Ascending aorta (tissue), 2 donors: Measurements from ENCODE around the gene FANCC. TPM values are rescaled to one million over a fixed set of nuclear protein-coding genes. Genes with fewer than 3 reads are reported as not detected.

Experiments
- DNase-seq, 2 donors: peaks; one replicate each; pipeline ENCODE4 v3.0.0-alpha.2; 2019; ENCODE audit warnings: low spot score in 2 of 2
- H3K27ac ChIP-seq, 2 donors: fragments of 200-600 bp; sonication (generic); one replicate each; pipeline ENCODE4 v1.5.1; 2016 to 2017; ENCODE audit warnings: mild to moderate bottlenecking in 1 of 2
- H3K27me3 ChIP-seq: fragments of 200-600 bp; sonication (generic); one replicate; pipeline ENCODE4 v1.5.1; 2017
- H3K36me3 ChIP-seq, 2 donors: fragments of 200-600 bp; sonication (generic); one replicate each; pipeline ENCODE4 v1.5.1; 2016
- H3K4me1 ChIP-seq, 2 donors: fragments of 200-600 bp; sonication (generic); one replicate each; pipeline ENCODE4 v1.5.1; 2016 to 2017; ENCODE audit warnings: mild to moderate bottlenecking in 1 of 2
- H3K4me3 ChIP-seq, 2 donors: fragments of 200-600 bp; sonication (generic); one replicate each; pipeline ENCODE4 v1.5.1; 2016 to 2017; ENCODE audit warnings: mild to moderate bottlenecking in 1 of 2
- H3K9me3 ChIP-seq, 2 donors: fragments of 200-600 bp; sonication (generic); one replicate each; pipeline ENCODE4 v1.5.1; 2016
- intact Hi-C: fragments of 100-400 bp; cut with DNase I; formaldehyde crosslinking; loops from one replicate; pipeline ENCODE4 v1.15.1; 2023
- total RNA-seq: library from RNA; depleted of rRNA; stranded (reverse); fragments of >200 nt; gene quantifications from one replicate; pipeline ENCODE4 v1.1.0, GENCODE V29; 2016
- TF ChIP-seq, protein P1 (sequence below), 3 experiments: fragments of 200-600 bp in 2 of 3; fragments of 450-650 bp in 1 of 3; sonication (generic) in 2 of 3; IDR thresholded peaks; one replicate each; pipeline ENCODE4 v1.5.1; 2016 to 2019; ENCODE audit warnings: antibody characterized with exemption in 3 of 3, mild to moderate bottlenecking in 1 of 3, moderate library complexity in 1 of 3

FANCC gene
- total RNA-seq, 1 donor from 2014 or later, result 0.64 TPM

DNA sequence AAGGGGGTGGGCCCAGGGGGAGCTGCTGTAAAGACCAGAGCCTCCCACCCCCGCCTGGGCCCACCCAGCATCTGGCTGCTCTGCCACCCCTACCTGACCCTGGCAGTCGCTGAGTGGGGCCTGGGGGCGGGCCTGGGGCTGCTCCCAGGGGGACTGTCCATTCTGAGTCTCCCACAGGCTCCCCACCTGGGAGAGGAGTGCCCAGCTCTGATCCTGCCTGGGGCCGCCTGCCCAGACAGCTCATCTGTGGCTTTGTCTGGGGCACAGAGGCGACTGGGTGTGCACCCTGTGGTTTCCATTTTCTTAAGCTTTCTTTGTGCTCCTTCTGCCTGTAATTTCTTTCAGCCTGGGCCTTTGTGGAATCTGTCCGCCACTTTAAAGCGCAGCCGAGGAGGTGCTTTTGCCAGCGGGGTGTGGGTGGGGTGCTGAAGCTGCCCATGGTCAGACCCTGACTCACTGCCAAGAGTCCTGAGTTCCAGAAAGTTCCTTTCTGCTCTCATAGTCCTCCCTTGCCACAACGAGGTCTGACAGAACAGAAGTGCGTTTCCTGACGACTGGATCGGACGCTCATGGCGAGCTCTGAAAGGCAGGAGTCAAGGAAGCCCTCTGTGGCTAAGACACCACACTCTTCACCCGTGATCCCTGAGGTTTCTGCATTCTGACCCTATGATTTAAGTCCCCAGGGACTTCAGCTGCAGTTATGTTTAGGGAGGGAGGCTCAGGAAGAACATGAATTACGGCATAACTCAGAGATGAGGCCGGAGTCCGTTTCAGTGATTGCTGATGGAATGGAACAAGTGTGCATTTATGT is 225.0 kb downstream of the FANCC start:
- H3K4me3 ChIP-seq, result peak overlapping the region in 1 of 2 donors; percentile 18
- peak overlapping the region; percentile 94 to 95 for H3K27ac ChIP-seq
- DNase-seq, result peak in 1 of 2 donors; percentile 82
- intact Hi-C loops, result no loop called here
- H3K9me3 ChIP-seq, result no peaks in the 10 kb centered on the region
- H3K27me3 ChIP-seq, result no peaks in the 10 kb centered on the region
- H3K4me1 ChIP-seq, result peaks cover 45 to 73% of the 10 kb centered on the region in 2 donors
- TF ChIP-seq, protein P1, sequence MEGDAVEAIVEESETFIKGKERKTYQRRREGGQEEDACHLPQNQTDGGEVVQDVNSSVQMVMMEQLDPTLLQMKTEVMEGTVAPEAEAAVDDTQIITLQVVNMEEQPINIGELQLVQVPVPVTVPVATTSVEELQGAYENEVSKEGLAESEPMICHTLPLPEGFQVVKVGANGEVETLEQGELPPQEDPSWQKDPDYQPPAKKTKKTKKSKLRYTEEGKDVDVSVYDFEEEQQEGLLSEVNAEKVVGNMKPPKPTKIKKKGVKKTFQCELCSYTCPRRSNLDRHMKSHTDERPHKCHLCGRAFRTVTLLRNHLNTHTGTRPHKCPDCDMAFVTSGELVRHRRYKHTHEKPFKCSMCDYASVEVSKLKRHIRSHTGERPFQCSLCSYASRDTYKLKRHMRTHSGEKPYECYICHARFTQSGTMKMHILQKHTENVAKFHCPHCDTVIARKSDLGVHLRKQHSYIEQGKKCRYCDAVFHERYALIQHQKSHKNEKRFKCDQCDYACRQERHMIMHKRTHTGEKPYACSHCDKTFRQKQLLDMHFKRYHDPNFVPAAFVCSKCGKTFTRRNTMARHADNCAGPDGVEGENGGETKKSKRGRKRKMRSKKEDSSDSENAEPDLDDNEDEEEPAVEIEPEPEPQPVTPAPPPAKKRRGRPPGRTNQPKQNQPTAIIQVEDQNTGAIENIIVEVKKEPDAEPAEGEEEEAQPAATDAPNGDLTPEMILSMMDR (IDR thresholded peaks at IDR 0.05), result no peak
- peaks cover 3 to 30% of the 10 kb centered on the region in 2 donors for H3K36me3 ChIP-seq

DNA sequence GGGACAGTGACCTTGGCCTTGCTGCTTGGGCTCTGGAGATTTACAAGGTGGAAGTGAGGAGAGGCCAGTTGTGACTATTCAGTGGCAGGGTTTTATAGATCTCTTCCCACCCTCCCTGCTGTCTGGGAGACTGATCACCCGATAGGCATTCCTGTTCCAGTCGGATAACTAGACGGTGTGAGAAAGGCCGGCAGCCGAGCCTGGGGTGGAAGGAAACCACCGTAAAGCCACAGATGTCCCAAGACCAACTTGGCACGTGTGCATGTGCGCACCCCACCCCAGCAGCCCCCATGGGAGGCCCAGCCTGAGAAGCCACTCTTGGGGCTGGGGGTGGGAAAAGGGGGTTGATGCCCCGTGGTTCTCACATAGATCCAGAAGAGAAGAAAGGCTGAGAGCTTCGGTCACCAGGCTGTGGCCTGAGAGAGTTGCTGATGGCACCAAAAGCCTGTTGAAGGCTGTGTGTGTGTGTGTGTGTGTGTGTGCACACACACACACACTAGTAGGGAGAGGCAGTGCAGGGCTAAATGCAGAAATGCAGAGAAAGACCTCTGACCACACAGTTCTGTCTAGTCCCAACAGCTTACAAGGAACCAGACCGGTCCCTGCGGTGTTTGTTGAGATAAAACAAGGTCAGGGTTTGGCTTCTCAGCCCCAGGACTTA is 225.8 kb downstream of the FANCC start:
- H3K9me3 ChIP-seq, result no peaks in the 10 kb centered on the region
- DNase-seq, result no peak
- intact Hi-C loops, result no loop called here
- peak overlapping the region; percentile 94 to 95 for H3K27ac ChIP-seq
- H3K27me3 ChIP-seq, result no peaks in the 10 kb centered on the region
- peaks cover 45 to 72% of the 10 kb centered on the region in 2 donors for H3K4me1 ChIP-seq
- peak overlapping the region in 1 of 2 donors; percentile 18 for H3K4me3 ChIP-seq
- TF ChIP-seq, protein P1 (IDR thresholded peaks at IDR 0.05), result no peak
- H3K36me3 ChIP-seq, result peaks cover 8 to 32% of the 10 kb centered on the region in 2 donors

DNA sequence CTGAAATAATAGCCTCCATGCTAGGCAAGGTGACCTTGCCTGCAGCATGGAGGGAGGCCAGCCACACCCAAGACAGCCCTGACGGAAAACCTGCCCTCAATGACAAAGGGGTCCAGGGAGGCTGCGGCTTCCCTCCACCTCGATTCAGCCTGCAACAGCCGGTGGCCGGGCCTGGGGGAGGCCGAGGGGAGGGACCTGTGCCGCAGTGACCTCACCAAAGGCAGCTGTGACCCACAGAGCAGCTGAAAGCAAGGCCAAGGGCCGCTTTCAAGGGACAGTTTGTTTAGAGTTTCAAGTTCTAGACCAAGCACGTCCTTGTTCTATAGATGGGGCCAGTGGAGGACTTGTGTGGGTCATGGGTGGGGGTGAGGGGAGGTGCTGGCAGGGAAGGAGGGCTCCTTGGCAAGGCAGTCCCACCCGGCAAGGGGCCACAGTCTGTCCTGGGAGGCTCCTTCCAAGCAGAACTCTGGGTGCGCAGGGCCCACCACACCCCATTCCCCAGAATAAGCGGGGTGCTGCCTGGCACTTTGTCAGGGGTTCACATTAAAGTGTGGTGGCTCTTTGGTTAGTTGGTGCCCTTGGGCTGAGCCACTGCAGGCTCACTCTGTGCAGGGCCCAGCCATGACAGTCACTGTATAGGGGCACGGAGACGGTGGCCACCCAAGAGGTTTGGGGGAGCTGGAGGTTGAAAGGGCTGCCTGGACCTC is 226.5 kb downstream of the FANCC start:
- peaks cover 45 to 78% of the 10 kb centered on the region in 2 donors for H3K4me1 ChIP-seq
- H3K27ac ChIP-seq, result peak overlapping the region; percentile 94 to 95
- H3K27me3 ChIP-seq, result no peaks in the 10 kb centered on the region
- H3K36me3 ChIP-seq, result peaks cover 15 to 32% of the 10 kb centered on the region in 2 donors
- no peak overlapping the region for H3K4me3 ChIP-seq
- TF ChIP-seq, protein P1 (IDR thresholded peaks at IDR 0.05), result no peak
- DNase-seq, result no peak
- no peaks in the 10 kb centered on the region for H3K9me3 ChIP-seq
- intact Hi-C loops, result no loop called here

DNA sequence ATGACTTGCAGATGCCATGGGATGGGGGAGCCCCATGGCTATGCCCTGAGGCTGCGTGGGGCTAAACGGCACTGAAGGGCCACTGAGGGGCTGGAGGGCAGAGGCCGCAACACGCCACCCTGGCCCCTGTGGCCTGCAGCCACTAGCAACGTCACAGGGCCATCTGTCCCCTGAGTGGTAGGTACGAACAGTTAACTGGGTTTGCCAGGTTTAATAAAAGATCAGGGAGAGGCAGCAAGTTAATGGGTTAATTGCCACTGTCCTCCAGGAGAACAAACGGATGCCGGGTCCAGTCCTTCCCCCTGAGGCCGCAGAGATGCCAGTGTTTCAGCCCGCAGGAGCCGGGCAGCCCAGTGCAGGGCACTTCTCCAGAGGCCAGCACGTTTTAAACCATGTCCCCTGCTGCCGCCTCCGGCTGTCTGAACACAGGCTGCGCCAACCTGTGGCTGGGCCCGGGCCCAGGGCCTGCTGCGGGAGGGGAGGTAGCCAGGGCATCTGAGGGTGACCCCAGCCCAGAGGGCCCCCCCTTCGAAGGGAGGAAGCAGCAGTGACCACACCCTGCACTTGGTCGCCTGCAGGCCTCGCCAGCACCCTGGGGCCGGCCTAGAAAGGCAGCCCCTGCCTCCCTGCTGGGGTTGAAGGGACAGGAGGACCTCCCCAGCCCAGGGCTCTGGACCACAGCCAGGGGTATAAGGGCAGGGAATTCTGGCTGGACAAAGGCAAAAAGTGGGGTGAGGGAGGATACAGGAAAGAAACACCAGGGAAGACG is 227.3 kb downstream of the FANCC start:
- no peak for DNase-seq
- Histone ChIP-seq H3K4me1 (peaks cover 48 to 79% of the 10 kb centered on the region in 2 donors), H3K27ac (peak overlapping the region; percentile 94 to 95), H3K36me3 (peaks cover 20 to 33% of the 10 kb centered on the region in 2 donors), H3K27me3 (no peaks in the 10 kb centered on the region), H3K9me3 (no peaks in the 10 kb centered on the region), H3K4me3 (no peak overlapping the region)
- intact Hi-C loops, result no loop called here
- TF ChIP-seq, protein P1 (IDR thresholded peaks at IDR 0.05), result no peak
